GM12878 (cell line): Measurements from ENCODE around the gene PTBP3. TPM values are rescaled to one million over a fixed set of nuclear protein-coding genes. Genes with fewer than 3 reads are reported as not detected.

ENCODE experiments used
- ATAC-seq: fragments of 200-7000 bp; cut with Tn5 transposase; 3 replicates; pipeline ENCODE4 v1.9.1; 2020; ENCODE audit warnings: mild to moderate bottlenecking, moderate library complexity
- BruUV-seq: library from RNA; stranded (reverse); fragments of 400-500 nt; replicated peaks from 2 replicates; lab custom pipeline; 2021; lab: Mats Ljungman, UMichigan
- CTCF ChIA-PET: fragments of 300-600 bp; sonication (Branson Sonifier 250); formaldehyde crosslinking; extraction: SDS; loops from one replicate; lab custom pipeline; 2021; ENCODE audit warnings: inconsistent platforms; lab: Yijun Ruan, JAX
- POLR2A ChIA-PET: fragments of 350-600 bp; formaldehyde crosslinking; extraction: SDS; loops from one replicate; lab custom pipeline; 2021; ENCODE audit warnings: inconsistent platforms; lab: Charles Lee
- RAD21 ChIA-PET: fragments of 300-600 bp; sonication (Branson Sonifier 250); formaldehyde crosslinking; loops from one replicate; lab custom pipeline; 2023; ENCODE audit warnings: antibody characterized with exemption; ENCODE audit not compliant: unreplicated experiment; lab: Charles Lee
- SMC1A ChIA-PET: fragments of 300-600 bp; sonication (Branson Sonifier 250); formaldehyde crosslinking; loops from one replicate; lab custom pipeline; 2023; ENCODE audit not compliant: unreplicated experiment, uncharacterized antibody; lab: Charles Lee
- DNase-seq: peaks from one replicate; pipeline ENCODE4 v3.0.0-alpha.2; 2011; ENCODE audit warnings: low read depth, low spot score
- FAIRE-seq: peaks from 3 replicates; lab custom pipeline; 2011; peaks lifted over from hg19 to GRCh38; lab: Jason Lieb, UNC
- H2AFZ ChIP-seq: 2 replicates; pipeline ENCODE4 v1.6.0; 2011; ENCODE audit warnings: low read depth, low read length, control low read depth; ENCODE audit not compliant: control insufficient read depth
- H3K27ac ChIP-seq: 2 replicates; pipeline ENCODE4 v1.5.1; 2011; ENCODE audit warnings: control low read depth; ENCODE audit not compliant: control insufficient read depth, insufficient read depth
- H3K27me3 ChIP-seq, 2 experiments: replicated peaks in 1 of 2; 2 replicates each; pipeline versions ENCODE4 v1.6.0 to v1.6.1; 2011; ENCODE audit warnings: low read length in 1 of 2; ENCODE audit not compliant: control insufficient read depth in 2 of 2, insufficient read depth in 2 of 2
- H3K36me3 ChIP-seq, 2 experiments: 2 replicates each; pipeline ENCODE4 v1.5.1; 2011; ENCODE audit warnings: low read length in 1 of 2; ENCODE audit not compliant: control insufficient read depth in 2 of 2, insufficient read depth in 2 of 2
- H3K4me1 ChIP-seq: 2 replicates; pipeline ENCODE4 v1.6.1; 2011; ENCODE audit warnings: mild to moderate bottlenecking, low read length, moderate library complexity, mixed read lengths; ENCODE audit not compliant: control insufficient read depth, insufficient read depth
- H3K4me2 ChIP-seq: 2 replicates; pipeline ENCODE4 v1.6.0; 2011; ENCODE audit warnings: control low read depth; ENCODE audit not compliant: control insufficient read depth, insufficient read depth
- H3K4me3 ChIP-seq: fragments of 200-600 bp; sonication (generic); 2 replicates; pipeline ENCODE4 v1.5.1; 2016
- H3K79me2 ChIP-seq: 2 replicates; pipeline ENCODE4 v1.6.0; 2011; ENCODE audit warnings: low read length; ENCODE audit not compliant: control insufficient read depth, insufficient read depth
- H3K9ac ChIP-seq: 2 replicates; pipeline ENCODE4 v1.8.0; 2011; ENCODE audit warnings: low read length, control low read depth, mixed read lengths; ENCODE audit not compliant: control insufficient read depth, insufficient read depth
- H3K9me3 ChIP-seq: replicated peaks from 3 replicates; pipeline ENCODE4 v1.5.1; 2011; ENCODE audit warnings: mild to moderate bottlenecking, low read length; ENCODE audit not compliant: control insufficient read depth, insufficient read depth
- H4K20me1 ChIP-seq: 2 replicates; pipeline ENCODE4 v1.6.0; 2011; ENCODE audit not compliant: control insufficient read depth, insufficient read depth
- DPF2 ChIP-seq: fragments of 450-650 bp; IDR thresholded peaks from 2 replicates; pipeline ENCODE4 v1.6.1; 2017; ENCODE audit warnings: mild to moderate bottlenecking
- EZH2 ChIP-seq: IDR thresholded peaks from 2 replicates; pipeline ENCODE4 v1.6.1; 2012; ENCODE audit warnings: low read depth, mild to moderate bottlenecking, control low read depth, inconsistent platforms, low read length, borderline replicate concordance; ENCODE audit not compliant: control insufficient read depth
- GABPA ChIP-seq: IDR thresholded peaks from 2 replicates; pipeline ENCODE4 v1.6.1; 2014; ENCODE audit warnings: antibody characterized with exemption, low read depth, mild to moderate bottlenecking, inconsistent platforms
- POU2F2 ChIP-seq: IDR thresholded peaks from 3 replicates; pipeline ENCODE4 v1.6.1; 2011; ENCODE audit warnings: low read depth, mild to moderate bottlenecking, low read length, borderline replicate concordance
- PRDM15 ChIP-seq: fragments of 450-650 bp; formaldehyde crosslinking; IDR thresholded peaks from 2 replicates; pipeline ENCODE4 v1.4.0; 2020; ENCODE audit warnings: mild to moderate bottlenecking, moderate library complexity
- RAD21 ChIP-seq: IDR thresholded peaks from 2 replicates; pipeline ENCODE4 v1.6.1; 2011; ENCODE audit warnings: mild to moderate bottlenecking, low read depth, low read length, moderate library complexity; ENCODE audit not compliant: insufficient read depth
- SIN3A ChIP-seq: IDR thresholded peaks from 2 replicates; pipeline ENCODE4 v1.6.1; 2012; ENCODE audit warnings: low read depth, low read length, improper control_type of control experiment
- SMARCA5 ChIP-seq: fragments of 450-650 bp; IDR thresholded peaks from 2 replicates; pipeline ENCODE4 v1.6.1; 2017; ENCODE audit warnings: mild to moderate bottlenecking
- ZSCAN29 ChIP-seq: fragments of 450-650 bp; IDR thresholded peaks from 2 replicates; pipeline ENCODE4 v1.6.1; 2017; ENCODE audit warnings: mild to moderate bottlenecking, moderate library complexity
- WGBS: methylation state at CpG from one replicate; pipeline ENCODE4 v1.1.6; 2016; ENCODE audit warnings: low lambda C conversion rate; ENCODE audit not compliant: insufficient replicate concordance, insufficient coverage; ENCODE audit errors: missing lambda C conversion rate; 5-methylcytosine and 5-hydroxymethylcytosine counted together
- in situ Hi-C: fragments of 300-500 bp; cut with MboI; formaldehyde crosslinking; loops from 9 replicates; pipeline ENCODE4 v1.14.3; 2018; ENCODE audit warnings: mixed read lengths
- intact Hi-C: fragments of 100-400 bp; cut with micrococcal nuclease; formaldehyde crosslinking; loops from one replicate; pipeline ENCODE4 v1.14.2; 2022; ENCODE audit not compliant: unreplicated experiment
- polyA plus RNA-seq, 11 experiments: library from polyadenylated mRNA; depleted of rRNA in 4 of 11; unstranded in 6 of 11; stranded (reverse) in 5 of 11; fragments of >200 nt; fragmentation: Nextera tagmentation in 4 of 11; fragmentation: Illumina TruSeq in 1 of 11; extraction: Ambion mirVana in 4 of 11; extraction: Trizol in 1 of 11; gene quantifications; 1 replicate in 1 of 11; 2 replicates in 10 of 11; pipeline versions ENCODE4 v1.2.1 to v1.2.3, GENCODE V29; 2011 to 2016; ENCODE audit warnings: inconsistent platforms in 2 of 11, missing spikeins in 2 of 11, low read depth in 1 of 11
- total RNA-seq, 4 experiments: library from RNA; depleted of rRNA in 3 of 4; stranded (reverse); fragments of >200 nt in 3 of 4; fragmentation: Illumina TruSeq in 1 of 4; extraction: Trizol in 1 of 4; gene quantifications; 2 replicates each; pipeline versions ENCODE4 v1.2.1 to v1.2.3, GENCODE V29; 2013 to 2021

The PTBP3 gene
- total and polyA plus RNA-seq, 10 of the 15 experiments (the other 5 are each of a cell fraction or from before 2014, with no cell fraction given): 12.5 to 104 (median 52.7) TPM

DNA sequence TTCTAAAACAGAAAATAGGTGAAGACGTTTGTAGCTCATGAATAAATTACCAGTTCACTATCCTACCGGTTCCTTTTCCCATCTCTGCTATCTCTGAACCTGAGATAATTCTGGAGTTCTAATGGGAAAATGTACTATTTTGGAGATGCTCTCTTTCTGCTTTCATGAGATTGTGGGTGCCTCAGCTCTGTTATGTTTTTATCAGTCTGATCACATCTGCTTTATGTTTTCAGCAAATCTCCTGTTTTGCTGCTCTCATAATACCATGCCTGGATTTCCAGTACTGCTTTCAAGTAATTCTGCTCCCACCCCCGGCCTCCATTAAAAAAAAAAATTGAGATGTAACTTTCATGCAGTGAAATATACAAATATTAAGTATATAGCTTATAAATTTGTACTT is 149.2 kb downstream of the PTBP3 start:
- no TSS peak for BruUV-seq
- no peak overlapping the region for H3K27ac ChIP-seq
- FAIRE-seq (no peak), ATAC-seq (no peak), DNase-seq (no peak)
- no peak overlapping the region for H2AFZ ChIP-seq
- H3K27me3 ChIP-seq: no peaks in the 10 kb centered on the region
- intact Hi-C loops: no loop called here
- no peaks in the 10 kb centered on the region for H4K20me1 ChIP-seq
- no peaks in the 10 kb centered on the region for H3K9me3 ChIP-seq
- ChIA-PET POLR2A (no interaction called here), RAD21 (interaction anchor here (1.4 kb wide), 1 partner anchor 175 kb away, joined by 3 read pairs; no protein-coding TSS in a partner anchor), CTCF (interaction anchor here (1.6 kb wide), 1 partner anchor 98 kb away, joined by 4 read pairs; no protein-coding TSS in a partner anchor), SMC1A (interaction anchor here (1.5 kb wide), 1 partner anchor 494 kb away, joined by 3 read pairs; no protein-coding TSS in a partner anchor)
- no peak for TF ChIP-seq PRDM15 (CRISPR knock-in tag)
- no peak for TF ChIP-seq SMARCA5
- no peak for TF ChIP-seq ZSCAN29
- TF ChIP-seq POU2F2: no peak
- no peak for TF ChIP-seq GABPA
- TF ChIP-seq SIN3A: no peak
- TF ChIP-seq DPF2: no peak
- TF ChIP-seq RAD21: no peak
- TF ChIP-seq EZH2: no peak
- H3K4me1 ChIP-seq: peaks cover 4% of the 10 kb centered on the region; the same call in 1 of the 2 replicates
- no peaks in the 10 kb centered on the region for H3K79me2 ChIP-seq
- H3K4me2 ChIP-seq: no peak overlapping the region
- in situ Hi-C loops: no loop called here
- WGBS: 33% methylated on average over 3 of the region's 3 CpGs
- H3K36me3 ChIP-seq: no peaks in the 10 kb centered on the region
- H3K9ac ChIP-seq: no peak overlapping the region
- H3K4me3 ChIP-seq: no peak overlapping the region
